GM19238 (cell line): ENCODE data around the gene KIAA1671.

ENCODE experiments used
- DNase-seq: peaks from one replicate; pipeline ENCODE4 v3.0.0; 2011; ENCODE audit warnings: low spot score; ENCODE audit not compliant: insufficient read length

KIAA1671 gene

DNA sequence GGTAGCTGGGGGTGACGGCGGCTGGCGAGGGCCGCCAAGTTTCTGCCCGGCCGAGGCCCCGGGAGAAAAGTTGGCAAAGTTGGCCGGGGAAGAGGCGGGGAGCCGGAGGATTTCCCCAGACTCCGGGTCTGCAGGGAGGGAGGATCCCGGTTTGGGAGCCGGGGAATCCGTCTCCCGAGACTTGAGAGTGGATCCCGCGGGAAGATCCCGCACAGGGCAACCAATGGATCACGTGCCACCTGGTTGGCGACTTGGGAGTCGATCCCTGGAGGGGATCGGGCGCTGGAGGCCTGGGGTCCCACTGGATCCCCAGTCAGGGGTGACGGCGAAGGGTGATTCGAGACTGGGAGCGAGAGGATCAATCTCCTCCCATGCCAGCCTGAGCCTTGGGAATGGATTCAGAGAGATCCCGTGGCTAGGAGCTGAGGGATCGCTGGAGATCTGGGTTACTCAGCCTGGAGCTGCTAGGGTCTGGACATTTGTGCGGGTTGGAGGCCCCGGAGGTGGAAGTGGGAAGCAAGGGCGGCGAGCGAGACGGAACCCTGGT lies 394 bp downstream of the KIAA1671 start:
- DNase-seq: peak; percentile 11

DNA sequence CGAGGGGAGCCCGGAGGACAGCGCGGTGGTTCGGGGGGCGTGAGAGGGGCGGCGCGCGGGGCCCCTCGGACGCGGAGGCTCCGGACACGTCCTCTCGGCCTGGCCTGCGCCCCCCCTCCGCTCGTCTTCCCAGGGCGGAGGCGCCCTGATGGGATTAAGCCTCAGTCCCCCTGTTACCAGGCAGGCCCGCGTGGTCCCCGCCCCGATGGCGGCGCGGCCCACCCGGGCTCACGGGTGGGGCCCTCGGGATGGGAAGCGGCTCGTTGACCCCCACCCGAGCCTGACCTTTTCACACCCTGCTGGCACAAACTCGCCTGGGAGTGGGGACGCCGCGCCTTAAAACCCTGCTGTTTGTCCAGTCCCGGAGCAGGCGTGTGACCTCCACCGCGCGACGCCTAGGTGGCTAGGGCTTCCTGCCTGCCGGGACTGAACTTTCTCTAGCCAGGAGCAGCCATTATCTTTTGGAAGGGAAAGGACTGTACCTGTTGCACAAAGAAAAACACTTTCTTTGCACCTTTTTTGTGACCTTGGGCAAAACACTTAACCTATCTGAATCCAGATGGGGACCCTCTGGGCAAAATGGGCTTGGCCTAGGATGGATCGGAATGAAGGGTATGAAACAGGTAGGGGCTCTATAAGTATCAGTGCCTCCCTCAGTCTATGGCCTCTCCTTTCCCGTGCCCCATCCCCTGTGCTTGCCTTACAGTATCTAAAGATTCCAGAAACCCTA lies 1.0 kb downstream of the KIAA1671 start:
- no peak for DNase-seq

DNA sequence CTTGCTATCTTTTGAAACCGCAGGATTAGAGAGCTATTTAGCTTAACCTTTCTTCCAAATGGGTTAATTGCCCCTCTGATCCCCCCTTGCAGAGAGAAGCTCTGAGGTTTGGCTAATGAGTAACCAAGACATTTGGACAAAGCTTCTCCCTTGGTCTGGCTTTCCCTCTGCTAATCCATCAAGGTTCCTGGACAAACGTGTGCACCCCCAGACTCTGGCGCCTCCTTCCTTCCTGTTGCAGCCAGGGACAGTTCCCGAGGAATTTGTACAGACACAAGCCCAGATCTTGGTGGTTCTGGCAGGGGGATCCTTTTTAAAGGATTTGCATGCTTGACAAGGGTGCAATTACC lies 1.6 kb downstream of the KIAA1671 start:
- DNase-seq: no peak

DNA sequence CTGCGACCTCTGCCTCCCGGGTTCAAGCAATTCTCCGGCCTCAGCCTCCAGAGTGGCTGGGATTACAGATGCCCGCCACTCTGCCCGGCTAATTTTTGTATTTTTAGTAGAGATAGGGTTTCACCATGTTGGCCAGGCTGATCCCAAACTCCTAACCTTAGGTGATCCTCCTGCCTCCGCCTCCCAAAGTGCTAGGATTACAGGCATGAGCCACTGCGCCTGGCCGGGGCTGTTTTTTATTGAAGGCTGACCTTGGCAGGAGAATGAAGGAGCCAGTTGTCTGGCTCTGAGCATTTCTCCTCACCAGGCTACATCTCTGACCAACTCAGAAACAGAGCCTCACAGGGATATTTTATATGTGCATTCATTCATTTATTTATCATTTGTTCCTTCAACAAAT lies 2.3 kb downstream of the KIAA1671 start:
- no peak for DNase-seq

DNA sequence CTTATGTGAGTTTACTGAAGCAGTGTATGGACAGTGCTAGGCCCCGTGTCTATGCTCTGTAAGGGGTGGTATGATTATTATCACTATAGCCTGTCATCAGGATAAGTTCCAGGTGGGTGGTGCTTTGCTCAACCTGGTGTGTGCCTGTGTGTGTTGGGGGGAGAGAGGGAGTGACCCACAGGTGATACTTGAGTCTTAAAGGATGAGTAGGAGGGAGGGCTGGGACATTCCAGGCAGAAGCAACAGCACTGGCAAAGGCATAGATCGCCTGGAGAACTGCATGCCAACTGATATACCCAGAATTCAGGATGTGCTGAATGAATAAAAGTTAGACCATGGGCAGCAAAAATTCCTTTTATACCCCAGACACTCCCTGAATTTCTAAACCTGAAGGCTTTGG lies 4.5 kb downstream of the KIAA1671 start:
- DNase-seq: no peak

DNA sequence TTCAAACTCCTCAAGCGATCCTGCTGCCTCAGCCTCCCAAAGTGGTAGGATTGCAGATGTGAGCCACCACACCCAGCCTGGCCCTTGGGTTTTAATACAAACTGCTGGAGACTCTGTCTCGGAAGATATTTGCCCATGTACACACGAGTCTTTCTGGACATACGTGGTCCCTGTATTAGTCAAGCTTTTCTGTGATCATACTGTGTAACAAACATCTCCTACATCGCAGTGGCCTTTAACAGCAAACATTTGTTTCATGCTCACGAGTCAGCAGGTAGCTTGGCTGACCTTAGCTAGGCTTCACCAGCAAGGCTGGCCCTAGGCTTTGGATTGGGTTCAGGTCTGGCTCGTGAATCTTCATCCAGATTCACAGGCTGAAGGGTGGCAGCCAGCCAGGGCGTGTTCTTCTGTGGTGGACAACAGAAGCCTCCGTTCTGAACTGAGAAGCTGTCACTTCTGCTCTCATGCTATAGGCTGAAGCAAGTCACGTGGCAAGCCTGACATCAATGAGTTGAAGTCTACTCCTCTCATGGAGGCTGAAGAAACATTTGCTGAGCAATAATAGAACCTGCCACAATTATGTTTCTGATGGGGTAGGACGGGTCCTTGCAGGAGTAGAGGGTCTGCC lies 8.8 kb downstream of the KIAA1671 start:
- no peak for DNase-seq

DNA sequence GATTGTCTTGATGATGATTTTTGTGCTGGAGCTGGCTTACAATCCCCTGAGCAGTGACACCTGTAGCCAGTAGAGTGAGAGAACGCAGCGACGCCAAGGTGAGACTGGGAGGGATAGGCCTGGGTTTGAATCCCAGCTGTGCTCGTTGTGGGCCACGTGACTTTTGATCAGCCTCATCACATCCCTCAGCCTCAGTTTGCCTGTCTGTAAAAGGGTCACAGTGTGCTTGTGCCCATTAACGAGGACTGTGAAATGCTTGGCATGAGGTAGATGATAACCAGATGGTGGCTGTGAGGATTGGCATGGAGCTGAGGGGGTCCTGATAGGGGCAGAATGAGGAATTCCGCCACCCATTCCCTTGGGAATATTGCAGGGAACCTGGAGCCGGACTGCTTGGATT lies 9.6 kb downstream of the KIAA1671 start:
- DNase-seq: no peak

DNA sequence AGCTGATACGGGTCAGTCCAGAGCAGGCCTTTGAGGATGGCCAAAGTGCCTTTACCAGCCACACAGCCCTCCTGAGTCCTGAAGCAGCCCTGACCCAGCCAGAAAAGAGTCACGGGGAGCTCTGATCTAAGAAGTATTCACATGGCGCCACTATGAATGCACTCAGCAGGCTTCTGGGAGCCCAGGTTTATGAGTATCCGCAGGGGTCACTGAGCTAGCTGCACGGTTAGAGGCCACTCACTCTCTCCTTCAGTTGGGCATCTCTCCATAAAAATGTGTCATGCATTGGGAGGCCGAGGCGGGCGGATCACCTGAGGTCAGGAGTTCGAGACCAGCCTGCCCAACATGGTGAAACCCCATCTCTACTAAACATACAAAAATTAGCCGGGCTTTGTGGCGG lies 10.3 kb downstream of the KIAA1671 start:
- no peak for DNase-seq

DNA sequence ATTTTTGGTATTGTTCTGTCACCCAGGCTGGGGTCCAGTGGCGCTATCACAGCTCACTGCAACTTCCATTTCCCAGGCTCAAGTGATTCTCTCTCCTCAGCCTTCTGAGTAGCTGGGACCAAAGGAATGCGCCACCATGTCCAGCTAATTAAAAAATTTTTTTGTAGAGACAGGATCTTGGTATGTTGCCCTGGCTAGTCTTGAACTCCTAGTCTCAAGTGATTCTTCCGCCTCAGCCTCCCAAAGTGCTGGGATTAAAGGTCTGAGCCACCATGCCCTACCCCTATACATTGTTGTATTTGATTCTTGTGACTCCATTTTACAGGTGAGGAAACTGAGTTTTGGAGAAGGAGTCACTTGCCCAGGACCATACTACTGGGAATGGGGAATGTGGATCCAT lies 11.9 kb downstream of the KIAA1671 start:
- no peak for DNase-seq

DNA sequence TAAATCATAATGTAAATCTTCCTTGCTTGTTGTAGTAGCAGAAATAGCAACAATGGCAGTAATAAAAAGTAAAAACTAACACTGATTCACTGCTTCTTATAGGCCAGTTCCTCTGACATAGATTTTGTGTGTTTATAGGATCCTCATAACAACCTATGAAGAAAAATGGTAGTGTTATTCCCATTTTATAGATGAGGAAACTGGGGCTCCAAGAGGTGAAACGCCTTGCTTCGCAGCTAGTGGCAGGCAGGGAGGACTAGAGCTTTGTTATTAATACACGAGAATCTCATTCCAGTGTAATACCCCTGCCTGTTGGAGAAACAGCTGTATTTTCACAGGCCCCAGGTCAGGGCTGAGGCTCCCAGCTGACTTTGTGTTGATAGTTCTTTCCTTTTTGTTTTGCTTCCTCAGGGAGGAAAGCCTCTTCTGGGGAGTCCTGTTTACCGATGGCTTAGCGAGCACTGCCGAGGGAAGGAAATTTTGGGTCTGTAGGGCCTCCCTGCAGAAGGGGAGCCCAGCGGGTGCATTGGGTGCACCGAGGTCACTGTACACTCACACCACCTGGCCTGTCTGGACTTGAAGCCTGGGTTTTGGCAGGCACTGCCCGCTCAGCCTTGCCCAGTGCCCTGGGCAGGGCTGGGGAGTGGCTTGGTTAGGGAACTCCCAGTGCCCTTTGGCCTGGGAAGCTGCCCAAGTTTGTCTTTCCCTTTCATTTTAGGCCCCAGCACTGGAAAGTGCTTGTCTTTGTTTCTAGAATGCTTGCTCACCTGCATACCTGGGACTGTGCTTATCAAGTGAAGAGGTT lies 13.5 kb downstream of the KIAA1671 start:
- DNase-seq: no peak

DNA sequence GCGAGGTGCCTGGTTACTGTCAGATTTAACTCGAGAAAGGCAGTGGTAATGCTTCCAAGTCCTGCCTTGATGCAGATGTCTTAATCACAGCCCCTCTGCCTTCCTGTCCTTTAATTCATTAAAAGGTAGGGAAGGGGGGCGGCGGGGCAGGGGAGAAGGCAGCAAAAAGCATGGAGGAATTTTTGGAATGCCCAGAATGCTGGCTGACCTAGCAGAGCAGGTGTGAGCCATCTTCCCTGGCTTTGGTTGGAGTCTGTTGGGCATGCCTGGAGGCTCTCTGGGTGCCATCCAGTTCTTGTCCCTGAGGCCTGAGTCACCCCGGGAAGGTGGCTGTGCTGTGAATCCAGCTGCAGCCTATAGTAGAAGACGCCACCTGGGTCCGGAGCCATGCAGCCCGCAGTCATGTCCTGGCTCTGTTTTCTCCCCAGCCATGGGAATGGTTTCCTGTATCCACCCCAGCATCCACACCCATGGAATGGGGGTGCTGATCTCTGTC lies 15.6 kb downstream of the KIAA1671 start:
- DNase-seq: no peak

DNA sequence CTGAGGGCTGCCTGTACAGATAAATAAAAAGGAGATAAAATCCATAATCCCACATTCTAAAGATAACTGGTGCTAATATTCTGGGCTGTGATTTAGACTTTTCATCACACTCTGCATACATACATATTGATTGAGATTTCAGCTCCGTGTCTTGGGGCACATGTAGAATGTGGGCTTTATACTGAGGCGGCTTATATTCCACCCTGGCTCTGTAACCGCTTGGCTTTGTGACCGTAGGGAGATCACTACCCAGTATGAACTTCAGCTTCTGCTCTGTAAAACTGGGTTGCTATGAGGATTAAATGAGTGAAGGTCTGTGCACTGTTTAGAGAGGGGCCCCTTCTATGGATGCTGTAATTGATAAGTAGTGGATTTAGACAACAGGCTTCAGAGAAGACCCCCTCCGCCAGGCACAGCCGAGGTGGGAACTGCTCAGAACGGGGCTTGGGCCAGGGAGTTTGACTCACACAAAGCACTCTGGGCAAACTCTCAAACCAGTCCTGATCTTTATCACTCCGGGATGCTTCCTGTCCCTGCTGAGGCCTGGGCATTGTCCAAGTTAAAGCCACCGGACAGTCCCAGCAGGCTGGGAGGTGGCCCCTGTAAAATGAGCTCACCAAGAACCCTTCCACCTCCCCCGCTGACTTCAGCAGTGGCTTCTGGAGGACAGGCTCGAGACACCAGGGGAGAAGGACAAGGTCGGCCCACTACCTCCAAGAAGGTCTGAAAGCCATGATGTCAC lies 17.2 kb downstream of the KIAA1671 start:
- no peak for DNase-seq

DNA sequence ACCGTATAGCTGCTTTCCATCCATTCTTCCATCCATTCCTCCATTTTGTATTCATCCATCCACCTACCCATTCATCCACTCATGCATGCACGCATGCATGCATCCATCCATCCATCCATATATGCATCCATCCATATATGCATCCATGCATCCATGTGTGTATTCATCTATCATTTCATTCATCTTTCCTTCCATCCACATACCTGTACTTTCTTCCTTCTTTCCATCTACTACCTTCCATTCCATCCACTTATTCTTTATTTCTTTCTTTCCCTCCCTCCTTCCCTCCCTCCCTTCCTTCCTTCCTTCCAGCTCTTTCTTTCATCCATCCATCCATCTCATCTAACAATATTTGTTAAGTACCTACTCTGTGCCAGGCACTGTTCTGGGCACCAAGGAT lies 19.9 kb downstream of the KIAA1671 start:
- no peak for DNase-seq

DNA sequence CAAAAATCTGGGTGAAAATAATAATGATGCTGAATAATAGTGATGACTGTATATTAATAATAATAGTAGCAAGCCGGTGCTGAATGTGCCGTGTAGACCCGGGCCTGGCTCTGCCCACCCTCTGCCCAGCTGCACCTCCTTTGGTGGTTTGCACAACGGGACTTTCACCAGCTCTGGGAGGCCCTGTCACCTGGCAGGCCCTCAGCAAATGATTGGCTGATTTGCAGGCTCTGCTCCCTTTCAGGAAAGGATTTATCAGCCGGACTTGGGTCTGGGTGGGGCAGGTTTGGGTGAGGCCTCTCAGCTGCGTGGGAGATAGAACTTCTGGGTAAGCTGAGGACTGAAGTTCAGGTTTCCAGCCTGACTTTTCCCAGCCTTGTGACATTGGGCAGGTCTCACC lies 21.4 kb downstream of the KIAA1671 start:
- no peak for DNase-seq

DNA sequence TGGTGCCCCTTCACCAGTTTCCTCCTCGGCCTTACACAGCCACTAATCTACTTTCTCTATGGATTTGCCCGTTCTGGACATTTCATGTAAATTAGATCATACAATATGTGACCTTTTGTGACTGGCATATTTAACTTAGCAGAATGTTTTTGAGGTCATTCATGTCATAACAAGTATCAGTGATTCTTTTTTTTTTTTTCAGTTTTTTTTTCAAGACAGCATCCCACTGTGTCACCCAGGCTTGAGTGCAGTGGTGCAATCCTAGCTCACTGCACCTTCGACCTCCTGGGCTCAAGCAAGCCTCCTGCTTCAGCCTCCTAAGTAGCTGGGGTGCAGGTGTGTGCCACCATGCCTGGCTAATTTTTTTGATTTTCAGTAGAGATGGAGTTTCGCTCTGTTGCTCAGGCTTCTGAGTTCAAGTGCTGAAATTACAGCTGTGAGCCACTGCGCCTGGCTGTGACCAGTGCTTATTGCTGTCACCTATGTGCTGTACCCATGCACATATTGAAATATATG lies 22.7 kb downstream of the KIAA1671 start:
- DNase-seq: no peak

DNA sequence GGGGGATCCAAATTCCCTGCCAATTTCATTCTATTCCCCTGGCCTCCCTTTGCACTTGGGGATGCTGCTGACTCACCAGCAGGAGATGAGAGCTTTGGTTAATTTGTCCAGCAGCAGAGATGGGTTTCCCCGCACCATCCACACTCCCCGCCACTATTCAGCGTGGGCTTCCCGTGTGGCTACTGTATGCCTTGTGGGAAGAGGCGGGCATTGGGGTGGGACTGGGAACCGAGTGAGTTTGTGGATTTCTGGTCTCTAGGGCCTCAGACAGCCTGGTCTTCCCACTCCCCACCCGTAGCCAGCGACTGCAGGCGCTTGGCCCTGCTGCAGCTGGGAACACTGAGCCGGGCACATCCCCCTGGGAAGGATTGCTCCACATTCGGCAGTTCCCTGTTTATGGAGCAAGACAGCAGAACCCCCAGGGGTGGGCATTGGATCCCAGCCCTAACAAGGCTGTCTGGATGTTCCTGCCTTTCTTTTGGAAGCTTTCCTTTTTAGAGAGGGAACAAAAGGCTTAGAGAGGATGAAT lies 23.4 kb downstream of the KIAA1671 start:
- DNase-seq: no peak

DNA sequence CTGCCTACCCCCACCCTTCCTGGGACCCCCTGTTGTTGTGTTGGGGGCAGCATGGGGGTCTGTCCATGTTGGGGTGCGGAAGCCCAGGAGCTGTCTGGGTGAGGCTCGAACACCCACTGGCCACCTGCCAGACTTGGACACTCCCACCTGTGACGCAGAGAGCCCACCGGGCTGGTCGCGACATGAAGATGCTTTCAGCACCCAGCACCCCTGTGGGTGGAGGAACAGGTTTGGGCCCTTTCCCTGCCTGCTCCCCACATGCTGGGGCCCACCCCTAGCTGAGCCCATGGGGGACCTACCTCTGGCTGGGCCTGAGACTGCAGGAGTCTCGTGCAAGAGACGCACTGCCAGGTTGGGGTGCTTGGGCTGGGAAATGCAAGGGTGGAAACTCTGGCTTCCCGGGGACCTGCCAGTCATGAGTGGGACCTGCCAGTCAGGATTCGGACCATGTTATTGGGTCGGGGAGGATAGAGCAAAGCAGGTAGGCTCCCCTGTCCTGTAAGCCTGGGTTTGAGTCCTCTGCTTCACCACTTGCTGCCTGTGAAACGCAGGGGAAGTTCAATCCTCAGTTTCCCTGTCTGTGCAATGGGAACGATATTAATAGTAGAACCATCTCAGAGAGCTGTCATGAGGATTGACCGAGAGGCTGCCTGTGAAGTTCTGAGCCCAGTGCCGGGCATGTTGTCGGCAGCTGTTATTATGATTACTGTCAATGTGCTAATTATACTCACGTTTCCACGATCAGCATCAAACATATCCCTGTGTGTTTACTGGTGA lies 24.1 kb downstream of the KIAA1671 start:
- no peak for DNase-seq

DNA sequence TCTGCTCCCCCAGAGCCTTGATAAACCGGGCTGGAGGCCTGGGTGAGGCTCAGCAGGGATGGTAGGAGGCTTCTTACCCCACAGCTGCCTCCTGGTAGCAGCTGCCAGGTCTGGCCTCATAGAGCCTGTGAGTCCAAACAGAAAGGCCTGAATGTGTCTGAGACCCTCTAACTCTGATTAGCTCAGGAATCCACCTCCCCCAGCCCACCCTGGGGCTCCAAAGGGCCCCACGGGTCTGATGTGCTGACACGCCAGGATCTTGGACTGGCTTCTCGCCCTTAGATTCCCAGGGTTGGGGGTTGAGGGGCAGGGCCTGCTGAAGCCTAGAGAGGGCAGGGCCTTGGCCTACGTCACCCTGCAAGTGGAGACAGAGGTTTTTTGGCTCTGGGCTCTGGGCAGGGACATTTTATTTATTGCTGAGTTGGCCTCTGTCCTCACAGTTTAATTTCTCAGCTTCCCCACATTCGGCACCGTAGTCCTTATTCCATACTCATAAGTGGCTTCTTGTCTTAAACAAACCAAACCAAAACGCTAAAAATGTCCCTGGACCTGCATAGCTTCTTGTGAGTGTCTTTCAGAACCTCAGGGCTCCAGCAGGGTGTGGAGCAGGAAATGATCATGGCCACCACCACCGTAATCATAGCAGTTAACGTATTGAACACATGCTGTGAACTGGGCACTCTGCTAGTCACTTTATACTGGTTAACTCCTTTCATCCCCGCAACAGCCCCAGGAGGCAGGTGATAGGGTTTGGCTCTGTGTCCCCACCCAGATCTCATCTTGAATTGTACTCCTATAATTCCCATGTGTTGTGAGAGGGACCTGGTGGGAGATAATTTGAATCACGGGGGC lies 25.1 kb downstream of the KIAA1671 start:
- DNase-seq: no peak

DNA sequence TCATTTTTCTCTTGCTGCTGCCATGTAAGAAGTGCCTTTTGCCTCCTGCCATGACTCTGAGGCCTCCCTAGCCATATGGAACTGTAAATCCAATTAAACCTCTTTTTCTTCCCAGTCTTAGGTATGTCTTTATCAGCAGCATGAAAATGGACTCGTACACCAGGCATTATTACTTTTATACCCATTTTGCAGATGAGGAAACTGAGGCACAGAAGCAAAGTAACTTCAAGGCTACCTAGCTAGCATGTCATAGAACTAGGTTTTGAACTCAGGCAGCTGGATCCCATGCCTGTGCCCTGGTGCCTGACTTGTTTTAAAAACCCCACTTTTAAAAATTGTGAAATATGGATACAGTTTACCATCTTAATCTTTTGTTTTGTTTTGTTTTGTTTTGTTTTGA lies 25.8 kb downstream of the KIAA1671 start:
- DNase-seq: no peak
